HG03342 (cell line): Measurements from ENCODE around the gene TBX2.

Experiments used
- ATAC-seq: cut with Tn5 transposase; IDR thresholded peaks from one replicate; pipeline ENCODE4 v1.9.1; 2021; ENCODE audit warnings: mild to moderate bottlenecking, moderate library complexity; ENCODE audit not compliant: unreplicated experiment

TBX2 gene

GRCh38 chr17:61387011-61387410 lies 12.6 kb upstream of the TBX2 start:
- ATAC-seq = no peak

GRCh38 chr17:61387511-61388305 lies 11.9 kb upstream of the TBX2 start:
- ATAC-seq = no peak

- no peak for ATAC-seq
Measured at GRCh38 chr17:61388561-61389356, 10.9 kb upstream of the TBX2 start.

GRCh38 chr17:61389670-61390478 lies 9.8 kb upstream of the TBX2 start:
- no peak for ATAC-seq

GRCh38 chr17:61390479-61390791 lies 9.2 kb upstream of the TBX2 start:
- ATAC-seq = no peak

- no peak for ATAC-seq
Measured at GRCh38 chr17:61391595-61392291, 7.9 kb upstream of the TBX2 start.

- ATAC-seq = no peak
Measured at GRCh38 chr17:61392679-61393078, 7.0 kb upstream of the TBX2 start.

GRCh38 chr17:61393550-61393903 lies 6.1 kb upstream of the TBX2 start:
- ATAC-seq = no peak

GRCh38 chr17:61393904-61394629 lies 5.6 kb upstream of the TBX2 start:
- no peak for ATAC-seq

GRCh38 chr17:61394630-61395408 lies 4.8 kb upstream of the TBX2 start:
- ATAC-seq = no peak

- ATAC-seq = no peak
Measured at GRCh38 chr17:61395409-61395982, 4.1 kb upstream of the TBX2 start.

GRCh38 chr17:61395983-61396585 lies 3.6 kb upstream of the TBX2 start:
- ATAC-seq = no peak

- no peak for ATAC-seq
Measured at GRCh38 chr17:61396586-61397085, 3.0 kb upstream of the TBX2 start.

- ATAC-seq = no peak
Measured at GRCh38 chr17:61397086-61397842, 2.4 kb upstream of the TBX2 start.

GRCh38 chr17:61398721-61399130 lies 917 bp upstream of the TBX2 start:
- no peak for ATAC-seq

- ATAC-seq = no peak
Measured at GRCh38 chr17:61400066-61400716, 548 bp downstream of the TBX2 start.

- no peak for ATAC-seq
Measured at GRCh38 chr17:61400717-61401388, 1.2 kb downstream of the TBX2 start.
